IMR-90 (cell line): Measurements from ENCODE around the gene LCP1. TPM values are rescaled to one million over a fixed set of nuclear protein-coding genes. Genes with fewer than 3 reads are reported as not detected.

ENCODE experiments used
- ATAC-seq: fragments of 200-7000 bp; cut with Tn5 transposase; 2 replicates; pipeline ENCODE4 v1.9.1; 2020; ENCODE audit warnings: low read depth, mild to moderate bottlenecking, moderate library complexity
- BruUV-seq: library from RNA; stranded (reverse); fragments of 400-500 nt; replicated peaks from 2 replicates; lab custom pipeline; 2021; lab: Mats Ljungman, UMichigan
- CTCF ChIA-PET: fragments of 300-600 bp; formaldehyde crosslinking; extraction: SDS; loops from one replicate; lab custom pipeline; 2021; ENCODE audit warnings: antibody characterized with exemption; lab: Yijun Ruan, JAX
- POLR2A ChIA-PET: fragments of 300-600 bp; sonication (Branson Sonifier 250); formaldehyde crosslinking; loops from one replicate; lab custom pipeline; 2022; ENCODE audit warnings: antibody characterized with exemption; ENCODE audit not compliant: unreplicated experiment; lab: Charles Lee
- DNase-seq: peaks from one replicate; pipeline ENCODE4 v3.0.0; 2013
- H2AFZ ChIP-seq: replicated peaks from 2 replicates; pipeline ENCODE3; 2013; ENCODE audit warnings: low read length, mild to moderate bottlenecking; ENCODE audit not compliant: poor library complexity
- H2AK5ac ChIP-seq: 2 replicates; pipeline ENCODE4 v1.6.1; 2013; ENCODE audit warnings: low read depth, low read length, inconsistent platforms
- H2AK9ac ChIP-seq: replicated peaks from 2 replicates; pipeline ENCODE3; 2013; ENCODE audit warnings: mild to moderate bottlenecking, low read depth, low read length, moderate library complexity; ENCODE audit not compliant: poor library complexity
- H2BK120ac ChIP-seq: 2 replicates; pipeline ENCODE4 v1.6.1; 2013; ENCODE audit warnings: low read depth, low read length, inconsistent platforms
- H2BK15ac ChIP-seq: 3 replicates; pipeline ENCODE4 v1.6.1; 2013; ENCODE audit warnings: low read depth, low read length, inconsistent platforms
- H2BK20ac ChIP-seq: 2 replicates; pipeline ENCODE4 v1.6.1; 2013; ENCODE audit warnings: low read depth, mild to moderate bottlenecking, inconsistent platforms, low read length, moderate library complexity
- H2BK5ac ChIP-seq: 2 replicates; pipeline ENCODE4 v1.6.1; 2013; ENCODE audit warnings: mild to moderate bottlenecking, low read depth, low read length, inconsistent platforms; ENCODE audit not compliant: poor library complexity, severe bottlenecking
- H3K14ac ChIP-seq: replicated peaks from 2 replicates; pipeline ENCODE4 v1.6.1; 2013; ENCODE audit warnings: low read depth, low read length, inconsistent platforms
- H3K18ac ChIP-seq: 2 replicates; pipeline ENCODE4 v1.6.1; 2013; ENCODE audit warnings: low read depth, low read length, control low read depth
- H3K23ac ChIP-seq: 2 replicates; pipeline ENCODE4 v1.6.1; 2013; ENCODE audit warnings: low read depth, low read length, inconsistent platforms
- H3K27ac ChIP-seq: 2 replicates; pipeline ENCODE4 v1.5.1; 2013; ENCODE audit warnings: mild to moderate bottlenecking, control low read depth, low read length; ENCODE audit not compliant: insufficient read depth
- H3K27me3 ChIP-seq: 2 replicates; pipeline ENCODE4 v1.6.1; 2013; ENCODE audit warnings: low read length; ENCODE audit not compliant: control insufficient read depth, insufficient read depth
- H3K36me3 ChIP-seq: 2 replicates; pipeline ENCODE4 v1.6.1; 2013; ENCODE audit warnings: low read length, mixed read lengths; ENCODE audit not compliant: control insufficient read depth, insufficient read depth
- H3K4ac ChIP-seq: 2 replicates; pipeline ENCODE4 v1.6.1; 2013; ENCODE audit warnings: low read depth, low read length, inconsistent platforms
- H3K4me1 ChIP-seq: 2 replicates; pipeline ENCODE4 v1.6.1; 2013; ENCODE audit warnings: low read length, mixed read lengths; ENCODE audit not compliant: control insufficient read depth, insufficient read depth
- H3K4me2 ChIP-seq: 2 replicates; pipeline ENCODE4 v1.6.1; 2013; ENCODE audit warnings: low read depth, mild to moderate bottlenecking, control low read depth, low read length, moderate library complexity
- H3K4me3 ChIP-seq: 2 replicates; pipeline ENCODE4 v1.5.1; 2013; ENCODE audit warnings: low read depth, mild to moderate bottlenecking, control low read depth, low read length, moderate library complexity; ENCODE audit not compliant: insufficient read depth
- H3K56ac ChIP-seq: 2 replicates; pipeline ENCODE4 v1.6.1; 2013; ENCODE audit warnings: low read length, inconsistent platforms; ENCODE audit not compliant: insufficient read depth; ENCODE audit errors: extremely low read depth
- H3K79me1 ChIP-seq, 2 experiments: 2 replicates each; pipeline ENCODE4 v1.6.1; 2013; ENCODE audit warnings: low read length in 2 of 2, inconsistent platforms in 1 of 2, low read depth in 1 of 2
- H3K9ac ChIP-seq: 2 replicates; pipeline ENCODE4 v1.6.1; 2013; ENCODE audit warnings: low read depth, low read length, control low read depth
- H3K9me1 ChIP-seq: 2 replicates; pipeline ENCODE4 v1.6.1; 2013; ENCODE audit warnings: low read length, inconsistent platforms; ENCODE audit not compliant: insufficient read depth
- H3K9me3 ChIP-seq: 2 replicates; pipeline ENCODE4 v1.6.1; 2013; ENCODE audit warnings: low read length; ENCODE audit not compliant: control insufficient read depth, insufficient read depth
- H4K20me1 ChIP-seq: 2 replicates; pipeline ENCODE4 v1.6.1; 2013; ENCODE audit warnings: low read length, inconsistent platforms; ENCODE audit not compliant: insufficient read depth
- H4K5ac ChIP-seq: 2 replicates; pipeline ENCODE4 v1.6.1; 2013; ENCODE audit warnings: mild to moderate bottlenecking, low read depth, low read length, control low read depth
- H4K8ac ChIP-seq, 2 experiments: 2 replicates each; pipeline ENCODE4 v1.6.1; 2013; ENCODE audit warnings: low read depth in 2 of 2, low read length in 2 of 2, control low read depth in 1 of 2, inconsistent platforms in 1 of 2
- H4K91ac ChIP-seq: 2 replicates; pipeline ENCODE4 v1.6.1; 2013; ENCODE audit warnings: low read depth, low read length, inconsistent platforms; ENCODE audit not compliant: insufficient read depth
- BHLHE40 ChIP-seq: fragments of 150-350 bp; IDR thresholded peaks from 2 replicates; pipeline ENCODE4 v1.6.1; 2016; ENCODE audit warnings: mild to moderate bottlenecking, low read depth, low read length
- CHD1 ChIP-seq: IDR thresholded peaks from 2 replicates; pipeline ENCODE4 v1.6.1; 2012; ENCODE audit warnings: low read depth, low read length, improper control_type of control experiment
- CTCF ChIP-seq: conservative IDR thresholded peaks from 2 replicates; pipeline ENCODE4 v1.5.1; 2012; ENCODE audit warnings: mild to moderate bottlenecking, low read depth, low read length, improper control_type of control experiment
- ELK1 ChIP-seq: fragments of 150-350 bp; IDR thresholded peaks from 2 replicates; pipeline ENCODE4 v1.6.1; 2016; ENCODE audit warnings: low read depth, mild to moderate bottlenecking, low read length, moderate library complexity, borderline replicate concordance
- FOS ChIP-seq: fragments of 150-350 bp; IDR thresholded peaks from 2 replicates; pipeline ENCODE4 v1.6.1; 2016; ENCODE audit warnings: low read depth, low read length
- MAFK ChIP-seq: IDR thresholded peaks from 2 replicates; pipeline ENCODE4 v1.6.1; 2012; ENCODE audit warnings: low read depth, low read length, improper control_type of control experiment
- MAZ ChIP-seq: IDR thresholded peaks from 2 replicates; pipeline ENCODE4 v1.6.1; 2012; ENCODE audit warnings: low read depth, mild to moderate bottlenecking, low read length, improper control_type of control experiment, moderate library complexity, borderline replicate concordance
- MXI1 ChIP-seq: IDR thresholded peaks from 2 replicates; pipeline ENCODE4 v1.6.1; 2012; ENCODE audit warnings: low read depth, mild to moderate bottlenecking, low read length, moderate library complexity, borderline replicate concordance
- NFE2L2 ChIP-seq: fragments of 150-350 bp; IDR thresholded peaks from 2 replicates; pipeline ENCODE4 v1.6.1; 2016; ENCODE audit warnings: low read depth, mild to moderate bottlenecking, low read length
- POLR2A ChIP-seq: IDR thresholded peaks from 2 replicates; pipeline ENCODE4 v1.6.1; 2012; ENCODE audit warnings: mild to moderate bottlenecking, low read depth, low read length
- RAD21 ChIP-seq: IDR thresholded peaks from 2 replicates; pipeline ENCODE4 v1.6.1; 2012; ENCODE audit warnings: low read length, improper control_type of control experiment
- RCOR1 ChIP-seq: IDR thresholded peaks from 2 replicates; pipeline ENCODE4 v1.6.1; 2012; ENCODE audit warnings: mild to moderate bottlenecking, low read length, improper control_type of control experiment; ENCODE audit not compliant: insufficient replicate concordance
- RFX5 ChIP-seq: IDR thresholded peaks from 2 replicates; pipeline ENCODE4 v1.8.0; 2012; ENCODE audit warnings: low read depth, mild to moderate bottlenecking, low read length, moderate library complexity
- SMC3 ChIP-seq: fragments of 150-350 bp; IDR thresholded peaks from 2 replicates; pipeline ENCODE4 v1.6.1; 2016; ENCODE audit warnings: low read depth, mild to moderate bottlenecking, antibody characterized with exemption, low read length, moderate library complexity
- USF2 ChIP-seq: fragments of 150-350 bp; IDR thresholded peaks from 2 replicates; pipeline ENCODE4 v1.6.1; 2017; ENCODE audit warnings: mild to moderate bottlenecking, antibody characterized with exemption, low read length, low read depth
- WGBS, 2 experiments: methylation state at CpG; one replicate each; pipeline versions ENCODE4 v1.1.5 to v1.1.7; 2013; ENCODE audit warnings: missing lambda C conversion rate in 2 of 2; ENCODE audit not compliant: insufficient read length in 1 of 2; ENCODE audit errors: extremely low coverage in 2 of 2; 5-methylcytosine and 5-hydroxymethylcytosine counted together
- dilution Hi-C: fragments of 300-500 bp; cut with HindIII; formaldehyde crosslinking; loops from one replicate; pipeline ENCODE4 v1.14.3; 2018; ENCODE audit warnings: low sequenced_read_pairs; ENCODE audit not compliant: unreplicated experiment
- in situ Hi-C: fragments of 300-500 bp; cut with MboI; formaldehyde crosslinking; loops from 3 replicates; pipeline ENCODE4 v1.14.3; 2019; ENCODE audit warnings: low sequenced_read_pairs, inconsistent platforms, mixed read lengths
- intact Hi-C: fragments of 100-400 bp; cut with micrococcal nuclease; formaldehyde crosslinking; loops from 2 replicates; pipeline ENCODE4 v1.10.0; 2022
- polyA plus RNA-seq, 3 experiments: library from polyadenylated mRNA; depleted of rRNA; stranded (reverse); fragments of >200 nt; gene quantifications; 2 replicates each; pipeline ENCODE4 v1.2.3, GENCODE V29; 2012; ENCODE audit warnings: low replicate concordance in 1 of 3
- total RNA-seq: library from RNA; depleted of rRNA; stranded (reverse); fragments of >200 nt; gene quantifications from 2 replicates; pipeline ENCODE4 v1.2.3, GENCODE V29; 2012

Gene LCP1
- total and polyA plus RNA-seq, 2 of the 4 experiments (the other 2 are of a cell fraction) = not detected

GRCh38 chr13:46103037-46103436 is 78.9 kb downstream of the LCP1 start:
- dilution Hi-C loops (no loop called here), intact Hi-C loops (no loop called here), in situ Hi-C loops (no loop called here)
- no peaks in the 10 kb centered on the region for H3K4me1 ChIP-seq
- H4K20me1 ChIP-seq = no peaks in the 10 kb centered on the region
- H3K18ac ChIP-seq = no peak overlapping the region
- no peak overlapping the region for H2AFZ ChIP-seq
- H3K79me1 ChIP-seq = no peaks in the 10 kb centered on the region
- H3K23ac ChIP-seq = no peak overlapping the region
- no peak overlapping the region for H2AK9ac ChIP-seq
- peaks cover 3% of the 10 kb centered on the region; the same call in 1 of the 2 replicates for H3K27me3 ChIP-seq
- no peak overlapping the region for H3K27ac ChIP-seq
- no peak overlapping the region for H4K8ac ChIP-seq
- H2BK120ac ChIP-seq = no peak overlapping the region
- no peak overlapping the region for H2BK15ac ChIP-seq
- no peaks in the 10 kb centered on the region for H3K36me3 ChIP-seq
- no peaks in the 10 kb centered on the region for H3K9me1 ChIP-seq
- no peak overlapping the region for H2AK5ac ChIP-seq
- WGBS, 2 experiments = no CpG with 5 or more reads among the region's 7 CpGs
- no peak overlapping the region for H4K91ac ChIP-seq
- no peak overlapping the region for H2BK5ac ChIP-seq
- ChIA-PET POLR2A (no interaction called here), CTCF (no interaction called here)
- no peaks in the 10 kb centered on the region for H3K9me3 ChIP-seq
- H3K4me2 ChIP-seq = no peak overlapping the region
- ATAC-seq (no peak), DNase-seq (no peak)
- no peak overlapping the region for H3K14ac ChIP-seq
- H3K9ac ChIP-seq = no peak overlapping the region
- no peak overlapping the region for H3K4ac ChIP-seq
- H4K5ac ChIP-seq = no peak overlapping the region
- no peak overlapping the region for H3K56ac ChIP-seq
- H2BK20ac ChIP-seq = no peak overlapping the region
- TF ChIP-seq ELK1 = no peak
- no peak for TF ChIP-seq POLR2A
- no peak for TF ChIP-seq RFX5
- no peak for TF ChIP-seq SMC3
- no peak for TF ChIP-seq RCOR1
- TF ChIP-seq MXI1 = no peak
- no peak for TF ChIP-seq MAZ
- TF ChIP-seq USF2 = no peak
- TF ChIP-seq CHD1 = no peak
- no peak for TF ChIP-seq CTCF
- no peak for TF ChIP-seq RAD21
- no peak for TF ChIP-seq BHLHE40
- TF ChIP-seq NFE2L2 = no peak
- no peak for TF ChIP-seq MAFK
- no peak for TF ChIP-seq FOS
- no TSS peak for BruUV-seq
- H3K4me3 ChIP-seq = no peak overlapping the region
